GM12878 (cell line): Measurements from ENCODE around the gene KRTAP4-1. TPM values are rescaled to one million over a fixed set of nuclear protein-coding genes. Genes with fewer than 3 reads are reported as not detected.

ENCODE experiments used
- ATAC-seq: fragments of 200-7000 bp; cut with Tn5 transposase; 3 replicates; pipeline ENCODE4 v1.9.1; 2020; ENCODE audit warnings: mild to moderate bottlenecking, moderate library complexity
- BruUV-seq: library from RNA; stranded (reverse); fragments of 400-500 nt; replicated peaks from 2 replicates; lab custom pipeline; 2021; lab: Mats Ljungman, UMichigan
- CTCF ChIA-PET: fragments of 300-600 bp; sonication (Branson Sonifier 250); formaldehyde crosslinking; extraction: SDS; loops from one replicate; lab custom pipeline; 2021; ENCODE audit warnings: inconsistent platforms; lab: Yijun Ruan, JAX
- POLR2A ChIA-PET: fragments of 350-600 bp; formaldehyde crosslinking; extraction: SDS; loops from one replicate; lab custom pipeline; 2021; ENCODE audit warnings: inconsistent platforms; lab: Charles Lee
- RAD21 ChIA-PET: fragments of 300-600 bp; sonication (Branson Sonifier 250); formaldehyde crosslinking; loops from one replicate; lab custom pipeline; 2023; ENCODE audit warnings: antibody characterized with exemption; ENCODE audit not compliant: unreplicated experiment; lab: Charles Lee
- SMC1A ChIA-PET: fragments of 300-600 bp; sonication (Branson Sonifier 250); formaldehyde crosslinking; loops from one replicate; lab custom pipeline; 2023; ENCODE audit not compliant: unreplicated experiment, uncharacterized antibody; lab: Charles Lee
- DNase-seq: peaks from one replicate; pipeline ENCODE4 v3.0.0-alpha.2; 2011; ENCODE audit warnings: low read depth, low spot score
- FAIRE-seq: peaks from 3 replicates; lab custom pipeline; 2011; peaks lifted over from hg19 to GRCh38; lab: Jason Lieb, UNC
- H2AFZ ChIP-seq: 2 replicates; pipeline ENCODE4 v1.6.0; 2011; ENCODE audit warnings: low read depth, low read length, control low read depth; ENCODE audit not compliant: control insufficient read depth
- H3K27ac ChIP-seq: 2 replicates; pipeline ENCODE4 v1.5.1; 2011; ENCODE audit warnings: control low read depth; ENCODE audit not compliant: control insufficient read depth, insufficient read depth
- H3K27me3 ChIP-seq, 2 experiments: replicated peaks in 1 of 2; 2 replicates each; pipeline versions ENCODE4 v1.6.0 to v1.6.1; 2011; ENCODE audit warnings: low read length in 1 of 2; ENCODE audit not compliant: control insufficient read depth in 2 of 2, insufficient read depth in 2 of 2
- H3K36me3 ChIP-seq, 2 experiments: 2 replicates each; pipeline ENCODE4 v1.5.1; 2011; ENCODE audit warnings: low read length in 1 of 2; ENCODE audit not compliant: control insufficient read depth in 2 of 2, insufficient read depth in 2 of 2
- H3K4me1 ChIP-seq: 2 replicates; pipeline ENCODE4 v1.6.1; 2011; ENCODE audit warnings: mild to moderate bottlenecking, low read length, moderate library complexity, mixed read lengths; ENCODE audit not compliant: control insufficient read depth, insufficient read depth
- H3K4me2 ChIP-seq: 2 replicates; pipeline ENCODE4 v1.6.0; 2011; ENCODE audit warnings: control low read depth; ENCODE audit not compliant: control insufficient read depth, insufficient read depth
- H3K4me3 ChIP-seq: fragments of 200-600 bp; sonication (generic); 2 replicates; pipeline ENCODE4 v1.5.1; 2016
- H3K79me2 ChIP-seq: 2 replicates; pipeline ENCODE4 v1.6.0; 2011; ENCODE audit warnings: low read length; ENCODE audit not compliant: control insufficient read depth, insufficient read depth
- H3K9ac ChIP-seq: 2 replicates; pipeline ENCODE4 v1.8.0; 2011; ENCODE audit warnings: low read length, control low read depth, mixed read lengths; ENCODE audit not compliant: control insufficient read depth, insufficient read depth
- H3K9me3 ChIP-seq: replicated peaks from 3 replicates; pipeline ENCODE4 v1.5.1; 2011; ENCODE audit warnings: mild to moderate bottlenecking, low read length; ENCODE audit not compliant: control insufficient read depth, insufficient read depth
- H4K20me1 ChIP-seq: 2 replicates; pipeline ENCODE4 v1.6.0; 2011; ENCODE audit not compliant: control insufficient read depth, insufficient read depth
- CBX5 ChIP-seq: sonication (generic); IDR thresholded peaks from 2 replicates; pipeline ENCODE4 v1.6.1; 2016; ENCODE audit warnings: low read depth, moderate library complexity, mild to moderate bottlenecking, inconsistent platforms
- CHD1 ChIP-seq: IDR thresholded peaks from 2 replicates; pipeline ENCODE4 v1.6.1; 2012; ENCODE audit warnings: low read depth, low read length, improper control_type of control experiment
- ELK1 ChIP-seq: IDR thresholded peaks from 2 replicates; pipeline ENCODE4 v1.6.1; 2012; ENCODE audit warnings: low read depth, low read length, improper control_type of control experiment
- FOXM1 ChIP-seq: IDR thresholded peaks from 2 replicates; pipeline ENCODE4 v1.6.1; 2012; ENCODE audit warnings: low read depth, mild to moderate bottlenecking, inconsistent platforms, low read length, moderate library complexity
- LARP7 ChIP-seq: fragments of 450-650 bp; IDR thresholded peaks from 2 replicates; pipeline ENCODE4 v1.6.1; 2017; ENCODE audit warnings: mild to moderate bottlenecking
- MEF2B ChIP-seq: fragments of 450-650 bp; IDR thresholded peaks from 2 replicates; pipeline ENCODE4 v1.6.1; 2018; ENCODE audit warnings: mild to moderate bottlenecking, moderate library complexity; ENCODE audit not compliant: partially characterized antibody, poor library complexity, severe bottlenecking
- RELA ChIP-seq: fragments of 450-650 bp; IDR thresholded peaks from 2 replicates; pipeline ENCODE4 v1.8.0; 2014; ENCODE audit warnings: borderline replicate concordance; ENCODE audit not compliant: partially characterized antibody
- TARDBP ChIP-seq: IDR thresholded peaks from 2 replicates; pipeline ENCODE4 v1.6.1; 2016; ENCODE audit warnings: borderline replicate concordance
- ZBTB40 ChIP-seq: fragments of 450-650 bp; IDR thresholded peaks from 2 replicates; pipeline ENCODE4 v1.6.1; 2016; ENCODE audit warnings: mild to moderate bottlenecking, moderate library complexity, borderline replicate concordance
- ZNF217 ChIP-seq: fragments of 450-650 bp; IDR thresholded peaks from 2 replicates; pipeline ENCODE4 v1.6.1; 2017; ENCODE audit warnings: antibody characterized with exemption, mild to moderate bottlenecking
- WGBS: methylation state at CpG from one replicate; pipeline ENCODE4 v1.1.6; 2016; ENCODE audit warnings: low lambda C conversion rate; ENCODE audit not compliant: insufficient replicate concordance, insufficient coverage; ENCODE audit errors: missing lambda C conversion rate; 5-methylcytosine and 5-hydroxymethylcytosine counted together
- in situ Hi-C: fragments of 300-500 bp; cut with MboI; formaldehyde crosslinking; loops from 9 replicates; pipeline ENCODE4 v1.14.3; 2018; ENCODE audit warnings: mixed read lengths
- intact Hi-C: fragments of 100-400 bp; cut with micrococcal nuclease; formaldehyde crosslinking; loops from one replicate; pipeline ENCODE4 v1.14.2; 2022; ENCODE audit not compliant: unreplicated experiment
- polyA plus RNA-seq, 11 experiments: library from polyadenylated mRNA; depleted of rRNA in 4 of 11; unstranded in 6 of 11; stranded (reverse) in 5 of 11; fragments of >200 nt; fragmentation: Nextera tagmentation in 4 of 11; fragmentation: Illumina TruSeq in 1 of 11; extraction: Ambion mirVana in 4 of 11; extraction: Trizol in 1 of 11; gene quantifications; 1 replicate in 1 of 11; 2 replicates in 10 of 11; pipeline versions ENCODE4 v1.2.1 to v1.2.3, GENCODE V29; 2011 to 2016; ENCODE audit warnings: inconsistent platforms in 2 of 11, missing spikeins in 2 of 11, low read depth in 1 of 11
- total RNA-seq, 4 experiments: library from RNA; depleted of rRNA in 3 of 4; stranded (reverse); fragments of >200 nt in 3 of 4; fragmentation: Illumina TruSeq in 1 of 4; extraction: Trizol in 1 of 4; gene quantifications; 2 replicates each; pipeline versions ENCODE4 v1.2.1 to v1.2.3, GENCODE V29; 2013 to 2021

KRTAP4-1 gene
- total and polyA plus RNA-seq, 10 of the 15 experiments (the other 5 are each of a cell fraction or from before 2014, with no cell fraction given) = not detected

GRCh38 chr17:41153856-41154255 lies 30.9 kb downstream of the KRTAP4-1 start (continued):
- no peak for TF ChIP-seq MEF2B

- no peak overlapping the region for H3K9ac ChIP-seq
- H3K9me3 ChIP-seq = no peaks in the 10 kb centered on the region
- no peak for ATAC-seq
- 4% methylated on average over 2 of the region's 2 CpGs for WGBS
- no peaks in the 10 kb centered on the region for H3K27me3 ChIP-seq
- H3K4me3 ChIP-seq = no peak overlapping the region
- H4K20me1 ChIP-seq = no peaks in the 10 kb centered on the region
- H2AFZ ChIP-seq = no peak overlapping the region
- no peak overlapping the region for H3K27ac ChIP-seq
- in situ Hi-C loops = no loop called here
- no peak for FAIRE-seq
- H3K4me2 ChIP-seq = no peak overlapping the region
- RAD21 ChIA-PET = no interaction called here
- CTCF ChIA-PET = no interaction called here
- no TSS peak for BruUV-seq
- intact Hi-C loops = no loop called here
- no peaks in the 10 kb centered on the region for H3K36me3 ChIP-seq
- SMC1A ChIA-PET = no interaction called here
- DNase-seq = no peak
- POLR2A ChIA-PET = no interaction called here
- no peaks in the 10 kb centered on the region for H3K79me2 ChIP-seq
- no peaks in the 10 kb centered on the region for H3K4me1 ChIP-seq
- no peak for TF ChIP-seq FOXM1
- TF ChIP-seq TARDBP = no peak
- no peak for TF ChIP-seq LARP7
- no peak for TF ChIP-seq ZBTB40
- TF ChIP-seq CHD1 = no peak
- TF ChIP-seq ZNF217 = no peak
- TF ChIP-seq ELK1 = no peak
- TF ChIP-seq RELA = no peak
- TF ChIP-seq CBX5 = no peak
These were observed 33.2 kb downstream of the KRTAP4-1 start for GRCh38 chr17:41151525-41151924.
